H9 (cell line): ENCODE measurements around the gene RETN. TPM values are rescaled to one million over a fixed set of nuclear protein-coding genes. Genes with fewer than 3 reads are reported as not detected.

Source experiments
- DNase-seq: peaks from one replicate; pipeline ENCODE4 v3.0.0-alpha.2; 2017
- H2AFZ ChIP-seq: one replicate; pipeline ENCODE4 v1.6.1; 2013; ENCODE audit warnings: mild to moderate bottlenecking, low read length, control low read depth, moderate library complexity
- H2AK5ac ChIP-seq: 2 replicates; pipeline ENCODE4 v1.6.1; 2013; ENCODE audit warnings: low read length, control low read depth, mixed read lengths; ENCODE audit not compliant: insufficient read length
- H2BK120ac ChIP-seq: one replicate; pipeline ENCODE4 v1.6.1; 2013; ENCODE audit warnings: low read depth, mild to moderate bottlenecking, low read length, control low read depth, inconsistent platforms; ENCODE audit not compliant: poor library complexity, severe bottlenecking
- H2BK12ac ChIP-seq: 2 replicates; pipeline ENCODE4 v1.6.1; 2013; ENCODE audit warnings: low read length, control low read depth, mixed read lengths, low read depth; ENCODE audit not compliant: insufficient read length
- H2BK15ac ChIP-seq: 2 replicates; pipeline ENCODE4 v1.6.1; 2013; ENCODE audit warnings: low read depth, low read length, control low read depth
- H2BK20ac ChIP-seq: one replicate; pipeline ENCODE4 v1.6.1; 2013; ENCODE audit warnings: low read depth, mild to moderate bottlenecking, low read length, control low read depth, inconsistent platforms; ENCODE audit not compliant: poor library complexity, severe bottlenecking
- H2BK5ac ChIP-seq: 2 replicates; pipeline ENCODE4 v1.6.1; 2013; ENCODE audit warnings: low read length, control low read depth, mixed read lengths; ENCODE audit not compliant: insufficient read length
- H3K14ac ChIP-seq: 2 replicates; pipeline ENCODE4 v1.6.1; 2013; ENCODE audit warnings: low read length, control low read depth; ENCODE audit not compliant: insufficient read depth
- H3K18ac ChIP-seq: 2 replicates; pipeline ENCODE4 v1.6.1; 2013; ENCODE audit warnings: low read depth, mild to moderate bottlenecking, mixed read lengths, low read length, control low read depth; ENCODE audit not compliant: insufficient read length
- H3K23ac ChIP-seq: 2 replicates; pipeline ENCODE4 v1.6.1; 2013; ENCODE audit warnings: low read length, control low read depth, mixed read lengths, low read depth; ENCODE audit not compliant: insufficient read length
- H3K23me2 ChIP-seq: 2 replicates; pipeline ENCODE4 v1.6.1; 2013; ENCODE audit warnings: low read depth, mild to moderate bottlenecking, mixed read lengths, low read length, control low read depth; ENCODE audit not compliant: insufficient read length, poor library complexity, severe bottlenecking
- H3K27ac ChIP-seq: 2 replicates; pipeline ENCODE4 v1.5.1; 2013; ENCODE audit warnings: low read length, control low read depth, mixed read lengths, low read depth; ENCODE audit not compliant: insufficient read length
- H3K27me3 ChIP-seq: 2 replicates; pipeline ENCODE4 v1.6.1; 2013; ENCODE audit warnings: low read length, control low read depth, inconsistent platforms; ENCODE audit not compliant: insufficient read depth
- H3K4ac ChIP-seq: 2 replicates; pipeline ENCODE4 v1.6.1; 2013; ENCODE audit warnings: low read depth, mild to moderate bottlenecking, control low read depth, inconsistent platforms, low read length, moderate library complexity
- H3K4me1 ChIP-seq: 2 replicates; pipeline ENCODE4 v1.6.1; 2013; ENCODE audit warnings: low read length, control low read depth, inconsistent platforms; ENCODE audit not compliant: insufficient read depth
- H3K4me2 ChIP-seq: 2 replicates; pipeline ENCODE4 v1.6.1; 2013; ENCODE audit warnings: low read length, control low read depth, mixed read lengths; ENCODE audit not compliant: insufficient read length, insufficient read depth
- H3K56ac ChIP-seq: 2 replicates; pipeline ENCODE4 v1.6.1; 2013; ENCODE audit warnings: low read depth, mild to moderate bottlenecking, mixed read lengths, low read length, control low read depth; ENCODE audit not compliant: insufficient read length
- H3K79me1 ChIP-seq: 2 replicates; pipeline ENCODE4 v1.6.1; 2013; ENCODE audit warnings: low read depth, mild to moderate bottlenecking, moderate library complexity, low read length, control low read depth, inconsistent platforms; ENCODE audit not compliant: insufficient read depth, poor library complexity, severe bottlenecking
- H3K79me2 ChIP-seq: 2 replicates; pipeline ENCODE4 v1.6.1; 2013; ENCODE audit warnings: low read length, control low read depth, inconsistent platforms; ENCODE audit not compliant: insufficient read depth
- H3K9ac ChIP-seq: 2 replicates; pipeline ENCODE4 v1.6.1; 2013; ENCODE audit warnings: low read length, control low read depth, mixed read lengths; ENCODE audit not compliant: insufficient read length; ENCODE audit errors: extremely low read depth
- H3K9me3 ChIP-seq: one replicate; pipeline ENCODE4 v1.6.1; 2013; ENCODE audit warnings: low read depth, low read length, inconsistent platforms; ENCODE audit not compliant: control insufficient read depth
- H3T11ph ChIP-seq: one replicate; pipeline ENCODE4 v1.6.1; 2013; ENCODE audit warnings: mild to moderate bottlenecking, low read length, control low read depth, inconsistent platforms
- H4K20me1 ChIP-seq: one replicate; pipeline ENCODE4 v1.6.1; 2013; ENCODE audit not compliant: control insufficient read depth, insufficient read length, insufficient read depth
- H4K5ac ChIP-seq: 2 replicates; pipeline ENCODE4 v1.6.1; 2013; ENCODE audit warnings: low read depth, mild to moderate bottlenecking, mixed read lengths, low read length, control low read depth; ENCODE audit not compliant: insufficient read length
- H4K8ac ChIP-seq: replicated peaks from 2 replicates; pipeline ENCODE4 v1.6.1; 2013; ENCODE audit warnings: low read length, control low read depth, mixed read lengths, low read depth; ENCODE audit not compliant: insufficient read length
- H4K91ac ChIP-seq: 2 replicates; pipeline ENCODE4 v1.6.1; 2013; ENCODE audit warnings: low read depth, mild to moderate bottlenecking, moderate library complexity, mixed read lengths, low read length, control low read depth; ENCODE audit not compliant: insufficient read length
- H3K27ac Mint-ChIP-seq, 3 experiments: 2 replicates in 2 of 3; 3 replicates in 1 of 3; pipeline ENCODE4 v1.8.0; 2020 to 2021; ENCODE audit warnings: mixed read lengths in 3 of 3, mild to moderate bottlenecking in 1 of 3, moderate library complexity in 1 of 3
- H3K27me3 Mint-ChIP-seq: 2 replicates; pipeline ENCODE4 v1.8.0; 2021; ENCODE audit warnings: low read depth, mild to moderate bottlenecking, moderate library complexity, mixed read lengths
- H3K36me3 Mint-ChIP-seq, 3 experiments: 2 replicates in 2 of 3; 3 replicates in 1 of 3; pipeline ENCODE4 v1.8.0; 2020 to 2021; ENCODE audit warnings: low read depth in 3 of 3, mixed read lengths in 3 of 3; ENCODE audit not compliant: insufficient read depth in 1 of 3
- H3K4me1 Mint-ChIP-seq, 2 experiments: 2 replicates each; pipeline ENCODE4 v1.8.0; 2020; ENCODE audit warnings: mixed read lengths in 2 of 2
- H3K4me3 Mint-ChIP-seq, 2 experiments: 2 replicates in 1 of 2; 3 replicates in 1 of 2; pipeline ENCODE4 v1.8.0; 2020 to 2021; ENCODE audit warnings: mild to moderate bottlenecking in 2 of 2, mixed read lengths in 2 of 2, moderate library complexity in 1 of 2
- H3K9me3 Mint-ChIP-seq, 2 experiments: 2 replicates in 1 of 2; 3 replicates in 1 of 2; pipeline ENCODE4 v1.8.0; 2020; ENCODE audit warnings: mild to moderate bottlenecking in 2 of 2, mixed read lengths in 2 of 2, moderate library complexity in 1 of 2
- WGBS: extraction: QIAGEN DNeasy Blood & Tissue Kit; methylation state at CpG from one replicate; pipeline ENCODE4 v1.1.7; 2013; ENCODE audit warnings: missing lambda C conversion rate, low lambda C conversion rate, mixed read lengths; ENCODE audit not compliant: insufficient read length; ENCODE audit errors: extremely low coverage; 5-methylcytosine and 5-hydroxymethylcytosine counted together
- total RNA-seq: library from RNA; stranded (reverse); gene quantifications from 2 replicates; pipeline ENCODE4 v1.2.1, GENCODE V29; 2021
- TF ChIP-seq, protein P1 (sequence below): fragments of 200-600 bp; sonication (generic); conservative IDR thresholded peaks from 3 replicates; pipeline ENCODE4 v1.8.0; 2021; ENCODE audit warnings: antibody characterized with exemption, mild to moderate bottlenecking

Gene RETN
- total RNA-seq, 1 experiment from 2014 or later: not detected

GRCh38 chr19:7657131-7657751, 11.6 kb upstream of the RETN start:
- Mint-ChIP-seq H3K9me3 (peaks cover 0 to 3% of the 10 kb centered on the region in 2 experiments; a peak in 2 of 5 replicates), H3K4me3 (no peak overlapping the region), H3K36me3 (no peaks in the 10 kb centered on the region), H3K4me1 (peaks cover 2 to 6% of the 10 kb centered on the region in 2 experiments), H3K27me3 (peaks cover 89% of the 10 kb centered on the region), H3K27ac (no peak overlapping the region)
- Histone ChIP-seq H3K23ac (no peak overlapping the region), H3K4me2 (no peak overlapping the region), H3K56ac (no peak overlapping the region), H3K79me2 (no peaks in the 10 kb centered on the region), H3K27ac (no peak overlapping the region), H3K14ac (no peak overlapping the region), H2AK5ac (no peak overlapping the region), H2AFZ (no peak overlapping the region), H3K27me3 (peaks cover 4% of the 10 kb centered on the region; the same call in 1 of the 2 replicates), H3K79me1 (no peaks in the 10 kb centered on the region), H4K91ac (no peak overlapping the region), H3K4me1 (no peaks in the 10 kb centered on the region), H3K9ac (no peak overlapping the region), H4K20me1 (no peaks in the 10 kb centered on the region), H3K23me2 (no peaks in the 10 kb centered on the region), H3K18ac (peak overlapping the region; percentile 38), H2BK15ac (no peak overlapping the region), H2BK120ac (no peak overlapping the region), H4K8ac (no peak overlapping the region), H2BK5ac (no peak overlapping the region), H4K5ac (no peak overlapping the region), H2BK12ac (no peak overlapping the region), H2BK20ac (no peak overlapping the region), H3T11ph (no peak overlapping the region), H3K4ac (no peak overlapping the region), H3K9me3 (no peaks in the 10 kb centered on the region)
- WGBS: no CpG with 5 or more reads among the region's 14 CpGs
- no peak for DNase-seq
- TF ChIP-seq, protein P1, sequence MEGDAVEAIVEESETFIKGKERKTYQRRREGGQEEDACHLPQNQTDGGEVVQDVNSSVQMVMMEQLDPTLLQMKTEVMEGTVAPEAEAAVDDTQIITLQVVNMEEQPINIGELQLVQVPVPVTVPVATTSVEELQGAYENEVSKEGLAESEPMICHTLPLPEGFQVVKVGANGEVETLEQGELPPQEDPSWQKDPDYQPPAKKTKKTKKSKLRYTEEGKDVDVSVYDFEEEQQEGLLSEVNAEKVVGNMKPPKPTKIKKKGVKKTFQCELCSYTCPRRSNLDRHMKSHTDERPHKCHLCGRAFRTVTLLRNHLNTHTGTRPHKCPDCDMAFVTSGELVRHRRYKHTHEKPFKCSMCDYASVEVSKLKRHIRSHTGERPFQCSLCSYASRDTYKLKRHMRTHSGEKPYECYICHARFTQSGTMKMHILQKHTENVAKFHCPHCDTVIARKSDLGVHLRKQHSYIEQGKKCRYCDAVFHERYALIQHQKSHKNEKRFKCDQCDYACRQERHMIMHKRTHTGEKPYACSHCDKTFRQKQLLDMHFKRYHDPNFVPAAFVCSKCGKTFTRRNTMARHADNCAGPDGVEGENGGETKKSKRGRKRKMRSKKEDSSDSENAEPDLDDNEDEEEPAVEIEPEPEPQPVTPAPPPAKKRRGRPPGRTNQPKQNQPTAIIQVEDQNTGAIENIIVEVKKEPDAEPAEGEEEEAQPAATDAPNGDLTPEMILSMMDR: no peak
